Fibroblast of skin of scalp (primary cell): ENCODE measurements around the gene TMEM98.
"Not testable (repeated sequence)": the region's sequence is repeated elsewhere in the genome, so short reads cannot be mapped to it uniquely, and the experiment has no call there.

Experiments used
- DNase-seq: peaks from one replicate; pipeline ENCODE4 v3.0.0-alpha.2; 2013

TMEM98 gene

DNA sequence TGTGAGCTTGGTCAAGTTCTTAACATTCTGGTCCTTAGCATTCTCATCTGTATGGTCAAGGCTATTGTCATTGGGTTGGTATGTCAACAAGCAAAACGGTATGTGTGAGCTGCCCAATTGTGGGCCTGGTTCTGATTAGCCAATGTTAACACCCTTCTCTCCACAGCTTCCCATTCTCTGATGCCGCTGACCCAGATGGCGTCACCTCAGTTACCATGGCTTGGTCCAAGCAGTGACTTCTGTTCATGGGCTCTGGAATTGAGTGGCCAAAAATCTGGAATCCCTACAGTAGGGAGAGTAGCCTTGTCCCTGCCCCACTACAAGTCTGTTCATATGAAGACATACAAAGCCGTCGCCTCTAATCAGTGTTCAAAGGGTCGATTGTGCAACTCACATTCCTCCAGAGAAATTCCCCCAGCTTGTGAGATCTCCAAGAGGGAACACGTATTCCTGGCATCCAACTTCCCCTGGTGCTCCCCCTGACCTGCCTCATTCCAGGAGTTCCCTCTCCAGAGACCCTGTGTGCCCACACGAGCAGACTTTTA lies 15.8 kb downstream of the TMEM98 start:
- DNase-seq = peak; percentile 90

DNA sequence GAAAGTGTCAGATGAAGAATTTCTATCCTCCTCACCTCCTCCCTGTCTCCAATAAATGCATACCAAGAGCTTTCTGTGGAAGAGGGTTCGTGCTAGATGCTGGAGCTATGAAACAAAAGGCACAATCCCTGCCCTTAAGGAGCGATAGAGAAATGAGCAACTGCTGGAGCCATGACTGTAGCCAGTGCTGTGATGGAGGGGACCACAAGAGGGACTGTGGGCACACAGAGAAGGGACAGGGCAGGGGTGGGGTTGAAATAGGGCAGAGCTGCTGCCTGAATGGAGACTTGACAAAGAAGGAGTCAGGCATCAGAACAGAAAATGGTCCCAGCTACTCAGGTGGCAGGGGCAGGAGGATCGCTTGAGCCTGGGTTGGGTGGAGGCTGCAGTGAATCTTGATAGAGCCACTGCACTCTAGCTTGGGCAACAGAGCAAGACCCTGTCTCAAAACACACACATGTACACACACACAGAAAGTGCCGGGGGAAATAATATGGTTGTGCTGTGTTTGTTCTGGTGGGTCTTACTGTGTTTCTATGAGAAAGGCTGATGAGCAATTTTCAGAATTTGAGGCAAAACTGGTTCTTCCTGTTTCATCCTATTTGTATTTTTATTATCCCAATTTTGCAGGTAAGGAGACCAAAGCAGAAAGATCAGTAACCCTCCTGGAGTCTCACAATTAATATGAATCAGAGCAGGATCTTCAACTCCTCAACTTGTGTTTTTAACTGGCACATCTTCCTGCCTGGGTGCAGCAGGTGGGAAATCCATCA lies 16.5 kb downstream of the TMEM98 start:
- no peak for DNase-seq

DNA sequence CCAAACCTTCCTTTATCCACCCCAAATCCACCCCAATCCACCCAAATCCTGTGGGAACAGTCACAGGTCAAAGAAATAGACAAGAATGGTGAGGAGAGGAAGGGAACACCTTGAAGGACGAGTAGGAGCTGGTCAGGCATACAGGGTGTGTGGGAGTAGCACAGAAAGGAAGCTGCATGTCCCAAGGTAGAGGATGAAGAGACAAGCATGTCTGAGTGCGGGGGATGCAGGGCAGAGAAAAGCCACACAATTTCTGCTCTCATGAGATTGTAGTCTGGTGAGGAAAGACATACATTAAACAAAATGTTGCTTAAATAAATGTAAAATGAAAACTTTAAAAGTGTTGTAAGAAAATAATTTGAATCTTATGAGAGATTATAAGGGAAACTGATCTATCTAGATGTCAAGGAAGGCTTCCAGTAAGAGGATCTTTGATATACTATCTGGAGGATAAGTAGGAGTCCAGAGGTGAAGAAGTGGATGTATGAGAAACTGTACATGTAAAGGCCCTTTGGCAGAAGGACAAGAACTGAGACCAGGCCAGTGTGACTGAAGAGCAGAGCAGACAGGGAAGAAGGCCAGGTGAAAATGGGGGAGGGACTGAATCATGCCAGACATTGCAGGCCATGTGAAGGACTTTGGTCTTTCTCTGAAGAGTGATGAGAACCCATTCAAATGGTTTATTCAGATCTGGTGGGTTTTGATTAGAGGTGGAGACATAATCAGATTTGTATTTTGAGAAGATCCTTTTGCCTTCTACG lies 18.6 kb downstream of the TMEM98 start:
- no peak for DNase-seq

DNA sequence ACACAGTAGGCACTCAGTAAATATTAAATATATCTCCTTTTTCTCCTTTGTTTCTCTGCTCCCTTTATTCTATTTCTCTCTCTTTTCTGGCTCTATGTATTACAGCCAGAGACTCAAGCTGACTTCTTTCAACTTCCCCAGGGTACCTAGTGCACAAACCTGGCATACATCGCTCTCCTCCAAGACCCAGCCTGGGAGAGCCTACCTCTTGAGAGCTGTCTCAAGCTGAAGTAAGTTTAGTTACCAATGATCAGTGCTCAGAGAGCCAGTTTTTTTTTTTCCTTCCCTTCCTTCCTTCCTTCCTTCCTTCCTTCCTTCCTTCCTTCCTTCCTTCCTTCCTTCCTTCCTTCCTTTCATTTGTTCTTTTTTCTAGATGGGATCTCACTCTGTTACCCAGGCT lies 19.8 kb downstream of the TMEM98 start:
- DNase-seq = no peak

DNA sequence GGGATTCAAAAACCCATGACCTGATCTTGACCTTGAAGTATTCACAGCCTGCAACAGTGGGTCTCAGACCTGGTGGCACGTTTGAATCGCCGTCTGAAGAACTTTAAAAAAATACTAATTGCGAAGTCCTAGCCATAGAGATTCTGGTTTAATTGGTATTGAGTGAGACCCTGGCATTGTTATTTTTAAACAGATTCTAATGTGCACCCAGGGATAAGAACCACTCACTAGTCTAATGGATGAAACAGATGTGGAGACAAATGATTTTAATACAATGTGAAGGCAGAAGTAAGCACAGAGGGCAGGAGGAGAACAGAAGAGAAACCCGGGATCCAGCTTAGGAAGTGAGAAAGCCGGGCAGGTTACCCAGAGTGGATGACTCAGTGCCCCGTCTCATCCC lies 21.2 kb downstream of the TMEM98 start:
- no peak for DNase-seq

DNA sequence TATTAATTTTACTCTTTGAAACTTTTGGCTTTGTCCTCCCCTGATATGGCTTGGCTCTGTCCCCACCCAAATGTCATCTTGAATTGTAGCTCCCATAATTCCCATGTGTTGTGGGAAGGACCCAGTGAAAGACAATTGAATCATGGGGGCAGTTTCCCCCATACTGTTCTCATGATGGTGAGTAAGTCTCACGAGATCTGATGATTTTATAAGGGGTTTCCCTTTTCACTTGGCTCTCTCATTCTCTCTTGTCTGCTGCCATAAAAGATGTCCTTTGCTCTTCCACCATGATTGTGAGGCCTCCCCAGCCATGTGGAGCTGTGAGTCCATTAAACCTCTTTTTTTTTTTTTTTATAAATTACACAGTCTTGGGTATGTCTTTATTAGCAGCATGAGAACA lies 24.5 kb downstream of the TMEM98 start:
- DNase-seq = not testable (repeated sequence)

DNA sequence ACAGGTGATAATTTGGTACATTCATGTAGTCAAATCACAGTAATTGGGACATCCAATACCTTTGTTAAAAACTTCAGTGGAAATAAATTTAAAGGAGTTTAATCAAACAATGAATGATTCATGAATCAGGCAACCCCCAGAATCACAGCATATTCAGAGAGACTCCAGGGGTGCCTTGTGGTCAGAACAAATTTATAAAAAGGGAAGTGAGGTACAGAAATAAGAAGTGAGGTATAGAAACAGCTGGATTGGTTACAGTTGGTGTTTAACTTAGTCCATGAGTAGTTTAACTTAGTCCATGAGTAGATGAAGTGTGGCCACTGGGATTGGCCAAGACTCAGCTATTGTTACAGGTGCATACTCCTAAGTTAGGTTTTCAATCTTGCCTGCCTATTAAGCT lies 25.1 kb downstream of the TMEM98 start:
- DNase-seq = no peak

DNA sequence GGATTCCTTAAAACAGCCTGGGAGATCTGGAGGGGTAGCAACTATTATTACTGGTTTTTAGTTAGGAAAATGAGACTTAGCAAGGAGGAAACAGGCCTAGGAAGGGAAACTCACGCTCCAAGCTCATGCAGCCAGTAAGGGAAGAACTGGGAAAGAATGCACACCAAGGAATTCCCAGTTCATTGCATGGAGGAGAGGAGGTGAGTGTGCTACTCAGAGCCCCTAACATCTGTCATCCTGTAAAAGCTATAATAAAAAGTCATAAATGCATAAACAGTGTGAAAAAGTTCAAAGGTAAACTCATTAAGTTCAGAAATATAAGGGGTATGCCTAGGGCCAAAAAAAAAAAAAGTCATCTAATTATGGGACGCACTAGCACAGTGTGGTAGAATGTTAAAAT lies 25.9 kb downstream of the TMEM98 start:
- no peak for DNase-seq

DNA sequence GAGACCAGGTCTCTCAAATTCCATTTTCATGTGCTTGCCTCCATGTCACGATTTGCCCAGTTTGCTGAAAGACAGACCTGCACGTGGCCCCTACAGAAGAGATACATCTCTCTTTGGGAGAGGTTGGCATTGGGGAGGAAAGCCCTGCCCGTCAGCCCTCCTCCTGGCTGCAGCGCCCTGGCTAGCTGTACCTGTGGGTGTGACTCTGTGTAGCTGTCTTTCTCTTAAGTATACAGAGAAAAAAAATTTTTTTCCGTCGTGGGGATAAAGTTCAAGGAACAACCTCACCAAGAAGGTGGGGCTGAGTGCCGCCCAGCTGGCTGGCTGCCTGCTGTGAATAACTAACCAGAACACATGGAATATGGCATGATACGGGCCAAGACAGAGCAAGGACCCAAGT lies 26.5 kb downstream of the TMEM98 start:
- DNase-seq = no peak

DNA sequence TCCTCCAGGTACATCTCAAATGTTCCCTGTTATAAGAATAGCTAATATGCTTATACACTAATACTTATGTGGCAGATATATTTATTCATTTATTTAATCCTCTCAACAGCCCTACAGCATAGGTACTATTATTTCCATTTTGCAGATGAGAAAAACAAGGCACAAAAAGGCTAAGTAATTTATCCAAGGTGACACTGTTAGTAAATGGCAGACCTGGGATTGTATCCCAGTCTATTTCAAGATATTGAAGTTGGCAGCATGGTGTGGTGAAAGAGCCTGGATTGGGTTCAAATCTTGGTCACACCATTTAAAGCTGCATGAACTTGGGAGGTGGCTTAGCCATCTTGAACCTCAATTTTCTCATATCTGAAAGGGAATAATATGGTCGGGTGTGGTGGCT lies 27.2 kb downstream of the TMEM98 start:
- DNase-seq = no peak

DNA sequence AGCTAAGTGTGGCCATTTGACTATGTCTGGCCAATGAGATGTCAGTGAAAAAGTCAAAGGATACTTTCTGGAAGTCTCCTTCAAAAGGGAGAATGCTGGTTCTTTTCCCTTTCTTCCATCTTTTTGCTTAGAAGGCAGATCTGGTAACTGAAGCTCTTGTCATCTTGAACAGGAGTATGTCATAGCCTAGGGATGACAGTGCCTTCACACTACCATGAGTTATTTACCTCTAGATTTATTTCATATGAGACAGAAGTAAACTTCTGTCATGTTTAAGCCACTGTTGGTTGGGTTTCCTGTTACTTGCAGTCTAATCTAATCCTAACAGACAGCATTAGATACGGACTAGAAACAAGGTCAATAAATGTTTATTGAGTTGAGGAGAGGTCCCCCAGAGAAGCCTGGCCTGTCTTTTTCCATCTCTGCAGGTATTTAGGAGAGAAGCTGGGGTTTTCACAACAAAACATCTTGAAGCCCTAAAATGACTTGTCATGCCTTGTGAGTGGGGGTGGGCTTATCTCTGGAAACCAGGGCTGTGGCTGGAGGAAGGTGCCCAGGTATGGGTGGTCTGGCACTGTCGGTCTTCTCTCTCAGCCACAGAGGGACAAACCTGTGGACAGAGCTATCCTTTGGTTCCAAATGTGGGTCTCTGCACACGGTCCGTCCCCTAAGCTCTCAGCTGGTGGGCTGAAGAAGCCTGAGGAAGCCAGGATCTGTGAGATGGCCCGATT lies 28.5 kb downstream of the TMEM98 start:
- DNase-seq = no peak

DNA sequence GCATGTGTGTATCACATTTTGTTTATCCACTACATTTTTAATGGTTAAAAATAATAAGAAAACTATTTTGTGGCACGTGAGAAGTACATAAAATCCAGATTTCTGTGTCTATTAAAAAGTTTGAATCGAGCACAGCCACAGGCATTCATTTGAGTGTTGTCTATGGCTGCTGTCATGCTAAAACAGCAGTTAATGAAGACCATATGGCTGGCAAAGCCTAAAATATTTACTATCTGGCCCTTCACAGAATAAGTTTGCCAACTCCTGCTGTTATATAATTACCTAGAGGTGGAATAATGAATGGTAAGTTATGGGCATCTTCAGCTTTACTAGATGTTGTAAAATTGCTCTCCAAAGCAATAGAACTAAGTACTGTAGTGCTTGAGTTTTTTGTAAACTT lies 30.5 kb downstream of the TMEM98 start:
- peak; percentile 89 for DNase-seq

DNA sequence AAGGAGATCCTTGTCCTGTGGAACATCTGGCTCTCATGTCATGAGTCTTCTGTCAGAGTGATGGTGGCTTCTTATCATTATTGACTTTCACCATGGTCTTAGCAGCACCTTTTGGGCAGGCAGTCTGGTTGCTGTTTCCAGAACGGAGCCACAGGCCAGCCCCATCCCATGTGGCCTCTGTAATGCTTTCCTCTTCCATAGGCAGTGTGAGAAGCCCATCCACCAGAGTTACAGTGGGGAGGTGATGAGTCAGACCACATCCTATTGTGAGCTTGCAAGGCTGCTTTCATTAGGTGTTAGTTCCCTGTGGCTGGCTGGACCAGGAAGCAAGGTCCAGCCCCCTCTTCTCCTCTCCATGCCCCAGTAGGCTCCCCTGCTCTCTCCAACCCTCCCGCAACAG lies 32.9 kb downstream of the TMEM98 start:
- DNase-seq = peak; percentile 35

DNA sequence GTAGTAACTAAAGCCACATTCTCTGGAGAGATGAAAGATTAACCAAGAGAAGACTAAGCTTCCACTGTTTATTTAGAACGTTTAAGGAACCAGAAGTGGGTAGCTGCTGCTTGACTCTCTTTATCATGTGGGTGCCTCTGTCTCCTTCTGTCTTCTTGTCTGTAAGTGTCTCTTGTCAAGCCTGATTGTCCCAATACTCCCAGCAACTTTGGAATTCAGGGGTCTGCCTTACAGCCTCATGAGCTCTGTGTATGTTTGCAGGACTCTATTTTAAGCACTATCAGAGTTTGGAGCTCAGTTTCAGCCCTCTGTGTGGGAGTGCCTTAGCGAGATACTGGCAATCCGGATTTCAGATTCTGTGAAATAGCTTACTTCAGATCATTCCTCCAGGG lies 34.4 kb downstream of the TMEM98 start:
- DNase-seq = no peak

DNA sequence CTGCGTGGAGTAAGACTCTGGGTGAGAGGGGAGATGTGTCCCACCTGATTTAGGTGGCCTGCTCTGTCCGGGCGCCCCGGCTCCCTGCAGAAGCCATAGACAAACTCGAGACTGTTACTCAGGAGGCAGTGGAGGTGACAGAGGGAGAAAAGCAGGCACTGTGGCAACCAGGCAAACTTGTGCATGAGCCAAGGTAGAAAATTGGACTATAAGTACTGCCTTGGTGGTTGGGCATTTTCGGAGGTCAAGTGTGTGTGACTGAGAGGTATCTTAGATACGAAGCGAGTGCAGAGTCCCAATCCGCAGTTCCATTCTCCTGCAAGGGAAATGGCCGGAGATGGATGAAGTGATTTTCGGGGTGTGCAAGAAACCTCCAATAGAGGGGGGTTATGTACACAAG lies 36.6 kb downstream of the TMEM98 start:
- DNase-seq = no peak

DNA sequence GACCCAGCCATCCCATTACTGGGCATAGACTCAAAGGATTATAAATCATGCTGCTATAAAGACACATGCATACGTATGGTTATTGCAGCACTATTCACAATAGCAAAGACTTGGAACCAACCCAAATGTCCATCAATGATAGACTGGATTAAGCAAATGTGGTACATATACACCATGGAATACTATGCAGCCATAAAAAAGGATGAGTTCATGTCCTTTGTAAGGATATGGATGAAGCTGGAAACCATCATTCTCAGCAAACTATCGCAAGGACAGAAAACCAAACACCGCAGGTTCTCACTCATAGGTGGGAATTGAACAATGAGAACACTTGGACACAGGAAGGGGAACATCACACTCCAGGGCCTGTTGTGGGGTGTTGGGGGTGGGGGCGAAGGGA lies 41.3 kb downstream of the TMEM98 start:
- DNase-seq = not testable (repeated sequence)

DNA sequence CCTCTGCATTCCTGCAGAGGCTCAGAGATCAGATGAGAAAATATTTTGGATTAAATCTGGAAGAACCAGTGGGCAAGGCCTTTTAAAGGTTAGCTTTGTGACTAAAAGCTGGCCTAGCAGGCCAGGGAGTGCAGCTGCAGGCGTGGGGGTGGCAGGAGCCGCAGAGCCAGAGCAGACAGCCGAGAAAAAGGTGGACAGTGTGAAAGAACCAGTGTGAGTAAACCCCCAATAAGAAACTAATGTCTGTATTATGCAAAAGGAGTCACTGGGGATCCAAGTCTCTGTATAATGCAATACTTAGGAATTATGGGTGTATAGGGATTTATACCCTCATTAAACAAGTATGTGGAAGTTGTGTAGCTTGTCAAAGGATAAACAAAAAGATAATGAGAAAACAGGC lies 42.3 kb downstream of the TMEM98 start:
- DNase-seq = no peak

DNA sequence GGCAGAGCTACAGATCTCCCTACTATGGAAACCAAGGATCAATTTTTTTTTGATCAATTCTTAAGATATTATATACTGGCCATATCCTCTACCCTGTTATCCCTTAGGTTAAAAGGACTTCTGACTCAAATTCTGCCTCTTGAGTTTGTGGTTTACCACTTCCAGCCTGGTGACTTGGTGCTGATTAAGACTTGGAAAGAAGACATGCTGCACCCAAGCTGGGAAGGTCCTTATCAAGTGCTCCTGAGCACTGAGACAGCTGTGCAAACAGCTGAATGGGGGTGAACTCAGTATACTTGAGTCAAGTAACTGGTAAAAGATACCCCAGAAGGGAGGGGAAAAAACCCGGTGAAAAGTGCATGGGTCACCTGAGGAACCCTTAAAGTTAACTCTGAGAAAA lies 43.2 kb downstream of the TMEM98 start:
- DNase-seq = no peak

DNA sequence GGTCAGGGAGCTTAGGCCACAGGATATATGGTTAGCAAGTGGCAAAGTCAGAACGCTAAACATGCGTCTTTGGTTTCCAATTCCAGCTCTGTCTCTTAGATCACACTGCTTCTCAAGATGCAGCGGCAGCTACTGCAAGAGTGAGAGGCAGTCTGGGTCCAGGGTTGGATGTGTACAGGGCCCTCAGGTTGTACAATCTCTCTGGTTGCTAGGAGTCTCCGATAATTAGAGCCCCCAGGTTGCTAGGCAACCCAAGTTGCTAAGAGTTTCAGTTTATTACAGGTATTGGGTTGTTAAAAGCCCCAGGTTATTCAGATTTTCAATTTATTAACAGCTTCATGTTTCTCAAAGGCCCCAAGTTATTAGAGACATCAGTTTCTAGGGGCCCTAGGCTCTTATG lies 48.2 kb downstream of the TMEM98 start:
- no peak for DNase-seq

DNA sequence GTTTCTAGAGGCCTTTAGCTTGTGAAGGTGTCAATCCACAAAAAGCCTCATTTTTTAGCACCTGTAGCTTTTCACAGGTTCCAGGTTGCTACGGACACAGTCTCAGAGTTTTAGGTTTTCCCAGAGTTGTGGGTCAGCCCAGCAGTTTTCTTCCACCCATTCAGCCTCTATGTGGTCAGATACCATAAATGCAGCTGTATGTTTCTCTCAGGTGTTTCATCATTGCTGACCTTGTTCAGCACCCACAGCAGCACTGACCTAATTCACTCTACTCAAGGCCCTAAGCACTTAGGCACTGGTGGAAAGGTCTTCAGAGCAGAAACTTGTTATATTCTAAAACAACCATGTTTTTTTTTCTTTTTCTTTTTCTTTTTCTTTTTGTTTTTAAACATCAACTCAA lies 48.7 kb downstream of the TMEM98 start:
- no peak for DNase-seq

DNA sequence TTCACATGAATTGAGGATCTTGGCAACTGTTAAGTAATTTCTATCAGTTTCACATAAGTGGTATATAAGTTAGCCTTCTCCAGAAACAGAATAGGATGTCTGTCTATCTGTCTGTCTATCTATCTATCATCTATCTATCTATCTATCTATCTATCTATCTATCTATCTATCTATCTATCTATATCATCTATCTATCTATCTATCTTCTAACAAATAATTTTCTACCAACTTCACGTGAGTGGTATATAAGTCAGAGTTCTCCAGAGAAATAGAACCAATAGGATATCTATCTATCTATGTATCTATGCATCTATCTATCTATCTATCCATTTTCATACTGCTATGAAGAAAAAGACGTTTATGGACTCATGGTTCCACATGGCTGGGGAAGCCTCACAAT lies 52.3 kb downstream of the TMEM98 start:
- no peak for DNase-seq

DNA sequence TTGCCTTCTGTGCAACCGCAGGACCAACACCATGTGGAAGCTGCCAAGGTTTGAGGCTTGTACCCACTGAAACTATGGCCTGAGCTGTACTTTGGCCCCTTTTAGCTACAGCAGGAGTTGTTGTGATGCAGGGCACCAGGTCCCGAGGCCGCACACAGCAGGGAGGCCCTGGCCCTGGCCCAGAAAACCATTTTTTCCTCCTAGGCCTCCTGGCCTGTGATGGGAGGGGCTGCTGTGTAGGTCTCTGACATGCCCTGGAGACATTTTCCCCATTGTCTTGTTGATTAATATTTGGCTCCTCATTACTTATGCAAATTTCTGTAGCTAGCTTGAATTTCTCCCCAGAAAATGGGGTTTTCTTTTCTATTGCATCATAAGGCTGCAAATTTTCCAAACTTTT lies 53.7 kb downstream of the TMEM98 start:
- not testable (repeated sequence) for DNase-seq

DNA sequence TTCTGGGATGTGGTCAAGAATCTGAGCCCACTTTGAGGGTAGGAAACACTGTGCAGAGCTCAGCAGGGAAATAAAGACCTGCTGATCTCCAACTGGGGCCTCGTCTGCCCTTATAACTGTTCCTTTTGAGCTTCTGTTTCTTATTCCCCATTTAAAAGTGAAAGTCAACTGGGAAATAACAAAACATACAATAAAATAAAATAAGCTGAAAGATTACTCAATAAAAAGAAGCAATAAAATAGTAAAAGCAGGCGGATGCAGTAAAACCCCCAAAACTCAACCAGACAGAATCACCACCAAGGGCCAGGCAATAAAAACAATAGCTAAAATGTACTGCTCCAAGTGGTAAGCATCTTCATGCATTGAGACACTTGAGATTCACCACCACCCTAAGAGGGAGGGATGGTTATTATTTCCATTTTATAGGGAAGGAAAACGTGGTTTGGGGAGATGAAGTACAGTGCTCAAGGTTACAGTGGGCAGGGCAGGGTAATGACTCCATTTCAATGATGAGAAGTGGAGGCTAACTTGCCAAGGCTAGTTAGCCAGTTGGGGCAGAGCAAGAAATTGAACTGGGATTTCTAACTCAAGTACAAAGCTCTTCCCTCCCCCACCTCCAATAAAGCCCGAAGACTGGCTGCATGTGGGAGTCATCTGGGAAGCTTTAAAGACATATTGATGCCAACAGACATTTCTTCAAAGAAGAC lies 57.2 kb downstream of the TMEM98 start:
- DNase-seq = no peak
